CD8-positive, alpha-beta memory T cell (primary cell): ENCODE measurements around the gene CEP112. TPM values are rescaled to one million over a fixed set of nuclear protein-coding genes. Genes with fewer than 3 reads are reported as not detected.

Experiments
- CTCF ChIA-PET: fragments of 350-600 bp; sonication (Branson Sonifier 250); formaldehyde crosslinking; loops from one replicate; lab custom pipeline; 2021; ENCODE audit warnings: antibody characterized with exemption; lab: Charles Lee
- POLR2A ChIA-PET: fragments of 350-600 bp; sonication (Branson Sonifier 250); formaldehyde crosslinking; loops from one replicate; lab custom pipeline; 2021; ENCODE audit warnings: antibody characterized with exemption; lab: Charles Lee
- DNase-seq, 5 donors: peaks; one replicate each; pipeline versions ENCODE4 v3.0.0 to v3.0.0-alpha.2; 2020 to 2022; ENCODE audit warnings: mixed read lengths in 1 of 5
- H3K27ac ChIP-seq: one replicate; pipeline ENCODE4 v1.7.0; 2013; ENCODE audit warnings: low read depth, mild to moderate bottlenecking, low read length, moderate library complexity
- H3K27me3 ChIP-seq: 2 replicates; pipeline ENCODE4 v1.7.0; 2013; ENCODE audit warnings: low read length, mild to moderate bottlenecking; ENCODE audit not compliant: insufficient read depth, poor library complexity, severe bottlenecking
- H3K36me3 ChIP-seq: 2 replicates; pipeline ENCODE4 v1.7.0; 2013; ENCODE audit warnings: mild to moderate bottlenecking, low read length, moderate library complexity; ENCODE audit not compliant: insufficient read depth
- H3K4me1 ChIP-seq: 2 replicates; pipeline ENCODE4 v1.7.0; 2013; ENCODE audit warnings: mild to moderate bottlenecking, low read length, moderate library complexity; ENCODE audit not compliant: insufficient read depth
- H3K4me3 ChIP-seq: 2 replicates; pipeline ENCODE4 v1.7.0; 2013; ENCODE audit warnings: mild to moderate bottlenecking, low read length
- H3K9me3 ChIP-seq: 2 replicates; pipeline ENCODE4 v1.7.0; 2013; ENCODE audit warnings: mild to moderate bottlenecking, low read length
- H3K27ac Mint-ChIP-seq, 8 donors: one replicate each; pipeline ENCODE4 v1.8.0; 2020 to 2021; ENCODE audit warnings: mixed read lengths in 8 of 8, mild to moderate bottlenecking in 6 of 8, inconsistent platforms in 3 of 8, moderate library complexity in 3 of 8
- H3K27me3 Mint-ChIP-seq, 2 donors: one replicate each; pipeline ENCODE4 v1.8.0; 2020 to 2021; ENCODE audit warnings: mixed read lengths in 2 of 2, mild to moderate bottlenecking in 1 of 2, moderate library complexity in 1 of 2
- H3K36me3 Mint-ChIP-seq, 3 donors: one replicate each; pipeline ENCODE4 v1.8.0; 2020 to 2021; ENCODE audit warnings: mixed read lengths in 3 of 3, inconsistent platforms in 1 of 3, mild to moderate bottlenecking in 1 of 3
- H3K4me1 Mint-ChIP-seq, 3 donors: one replicate each; pipeline ENCODE4 v1.8.0; 2020 to 2021; ENCODE audit warnings: mixed read lengths in 3 of 3, inconsistent platforms in 1 of 3, mild to moderate bottlenecking in 1 of 3
- H3K4me3 Mint-ChIP-seq, 7 donors: one replicate each; pipeline ENCODE4 v1.8.0; 2020 to 2021; ENCODE audit warnings: mixed read lengths in 7 of 7, mild to moderate bottlenecking in 6 of 7, moderate library complexity in 4 of 7, inconsistent platforms in 2 of 7
- H3K9me3 Mint-ChIP-seq, 5 donors: one replicate each; pipeline ENCODE4 v1.8.0; 2020 to 2022; ENCODE audit warnings: mixed read lengths in 5 of 5, mild to moderate bottlenecking in 3 of 5, moderate library complexity in 2 of 5, inconsistent platforms in 1 of 5
- polyA plus RNA-seq: library from polyadenylated mRNA; unstranded; fragments of 300-500 nt; fragmentation: Illumina TruSeq; gene quantifications from one replicate; pipeline ENCODE4 v1.2.3, GENCODE V29; 2021
- total RNA-seq, 2 experiments: library from RNA; stranded (reverse); gene quantifications; one replicate each; pipeline ENCODE4 v1.2.3, GENCODE V29; 2021

CEP112 gene
- total and polyA plus RNA-seq, 3 experiments from 2014 or later, result 0.64 to 4.5 (median 3.0) TPM

DNA sequence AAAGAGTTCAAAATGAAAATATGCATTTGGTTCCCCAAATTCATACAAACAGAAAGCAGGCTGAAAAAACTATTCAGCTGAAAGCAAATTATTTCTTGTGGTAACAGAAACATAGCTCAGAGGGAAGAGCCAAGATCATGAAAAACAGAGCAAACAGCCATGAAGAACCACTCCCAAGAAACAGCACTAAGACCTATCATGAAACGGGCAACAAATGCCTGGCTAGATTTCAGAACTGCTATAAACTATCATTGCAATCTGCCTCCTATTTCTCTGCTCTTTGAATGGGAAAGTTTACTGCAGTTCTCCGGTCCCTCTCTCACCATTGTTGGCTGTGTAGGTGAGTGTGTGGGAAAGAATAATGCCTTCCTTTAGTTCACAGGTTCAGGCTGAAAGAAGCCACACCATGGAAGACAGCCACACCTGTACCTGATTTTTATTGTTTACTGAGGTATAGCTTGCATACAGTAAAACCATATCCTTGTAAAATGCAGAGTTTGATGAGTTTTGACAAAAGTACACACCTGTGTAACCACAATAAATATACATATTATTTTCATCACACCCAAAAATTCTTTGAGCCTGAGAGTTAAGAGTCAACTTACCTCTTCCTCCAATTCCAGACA lies 48.2 kb downstream of the CEP112 start:
- CTCF ChIA-PET, result no interaction called here
- H3K27ac Mint-ChIP-seq, result no peak overlapping the region
- H3K4me3 Mint-ChIP-seq, result no peak overlapping the region

DNA sequence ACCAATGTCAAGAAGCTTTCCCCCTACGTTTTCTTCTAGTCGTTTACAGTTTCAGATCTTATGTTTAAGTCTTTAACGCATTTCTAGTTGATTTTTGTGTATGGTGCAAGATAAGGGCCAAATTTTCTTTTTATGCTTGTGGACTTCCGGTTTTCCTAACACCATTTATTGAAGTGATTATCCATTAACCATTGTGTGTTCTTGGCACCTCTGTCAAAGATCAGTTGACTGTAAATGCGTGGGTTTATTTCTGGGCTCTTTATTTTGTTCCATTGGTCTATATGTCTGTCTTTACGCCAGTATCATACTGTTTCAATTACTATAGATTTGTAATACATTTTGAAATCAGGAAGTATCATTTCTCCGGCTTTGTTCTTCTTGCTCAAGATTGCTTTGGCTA lies 49.5 kb downstream of the CEP112 start:
- Histone ChIP-seq H3K4me3 (no peak overlapping the region), H3K27me3 (no peaks in the 10 kb centered on the region), H3K36me3 (no peaks in the 10 kb centered on the region), H3K4me1 (no peaks in the 10 kb centered on the region), H3K9me3 (no peaks in the 10 kb centered on the region), H3K27ac (no peak overlapping the region)
- Mint-ChIP-seq H3K27me3 (peaks cover 0 to 4% of the 10 kb centered on the region in 2 donors), H3K4me1 (peaks cover 0 to 5% (median 0%) of the 10 kb centered on the region in 3 donors), H3K4me3 (no peak overlapping the region), H3K27ac (no peak overlapping the region), H3K36me3 (peaks cover 0 to 2% (median 0%) of the 10 kb centered on the region in 3 donors), H3K9me3 (peaks cover 0 to 2% (median 2%) of the 10 kb centered on the region in 5 donors)
- no peak for DNase-seq
- CTCF ChIA-PET, result interaction anchor here (1.0 kb wide), 1 partner anchor 9 kb away, joined by 3 read pairs; no protein-coding TSS in a partner anchor
- POLR2A ChIA-PET, result no interaction called here

More for the DNA sequence above, 48.2 kb downstream of the CEP112 start:
- Histone ChIP-seq H3K4me3 (no peak overlapping the region), H3K4me1 (no peaks in the 10 kb centered on the region), H3K27ac (no peak overlapping the region), H3K9me3 (no peaks in the 10 kb centered on the region), H3K36me3 (no peaks in the 10 kb centered on the region), H3K27me3 (no peaks in the 10 kb centered on the region)
- no peak for DNase-seq
- H3K9me3 Mint-ChIP-seq, result no peaks in the 10 kb centered on the region
- POLR2A ChIA-PET, result no interaction called here
- H3K27me3 Mint-ChIP-seq, result no peaks in the 10 kb centered on the region
- H3K36me3 Mint-ChIP-seq, result peaks cover 0 to 2% (median 0%) of the 10 kb centered on the region in 3 donors
- peaks cover 0 to 4% (median 0%) of the 10 kb centered on the region in 3 donors for H3K4me1 Mint-ChIP-seq

DNA sequence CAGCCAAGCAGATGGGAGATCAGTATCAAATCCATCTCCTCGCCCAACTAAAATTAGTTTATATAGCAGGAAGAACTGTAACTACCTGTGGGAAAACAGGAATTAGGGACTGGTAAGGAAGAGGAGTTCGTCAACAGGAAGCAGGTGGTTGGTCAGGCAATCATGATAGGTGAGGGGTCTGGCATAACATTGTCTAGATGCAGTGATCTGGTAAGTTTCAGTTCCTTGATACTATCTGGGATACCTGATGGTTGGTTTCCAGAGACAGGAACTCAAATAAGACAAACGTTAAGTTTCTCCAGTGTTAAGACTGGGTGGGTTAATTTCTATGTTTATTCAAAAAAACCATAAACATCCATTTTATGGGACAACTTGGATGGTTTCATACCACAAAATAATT lies 53.8 kb downstream of the CEP112 start:
- Mint-ChIP-seq H3K4me1 (peaks cover 0 to 5% (median 0%) of the 10 kb centered on the region in 3 donors), H3K4me3 (no peak overlapping the region), H3K9me3 (peaks cover 3 to 10% (median 6%) of the 10 kb centered on the region in 5 donors), H3K27me3 (peaks cover 4 to 6% of the 10 kb centered on the region in 2 donors), H3K27ac (no peak overlapping the region), H3K36me3 (peaks cover 1 to 15% (median 4%) of the 10 kb centered on the region in 3 donors)
- no peak for DNase-seq
- Histone ChIP-seq H3K4me3 (no peak overlapping the region), H3K9me3 (no peaks in the 10 kb centered on the region), H3K4me1 (no peaks in the 10 kb centered on the region), H3K27me3 (no peaks in the 10 kb centered on the region), H3K36me3 (no peaks in the 10 kb centered on the region), H3K27ac (no peak overlapping the region)
- POLR2A ChIA-PET, result no interaction called here
- CTCF ChIA-PET, result no interaction called here

DNA sequence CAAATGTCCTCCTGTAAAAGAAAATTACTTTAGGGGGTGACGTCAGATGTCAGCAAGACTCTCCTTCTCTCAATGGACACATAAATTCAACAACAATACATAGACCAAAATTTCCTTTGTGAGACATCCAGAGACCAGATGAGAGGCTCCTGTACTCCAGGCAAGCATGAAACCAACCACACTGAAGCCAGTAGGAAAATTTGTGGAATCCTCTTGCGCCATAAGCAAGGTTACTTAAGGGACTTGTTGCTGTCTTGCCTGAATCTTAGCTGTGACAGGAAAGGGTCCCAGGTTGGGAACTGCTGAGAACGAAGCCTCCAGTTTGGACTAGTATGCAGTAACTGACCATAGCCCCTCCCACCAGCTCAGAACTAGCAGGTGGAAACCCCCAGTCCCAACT lies 56.0 kb downstream of the CEP112 start:
- H3K27me3 Mint-ChIP-seq, result peaks cover 4 to 6% of the 10 kb centered on the region in 2 donors
- H3K36me3 ChIP-seq, result no peaks in the 10 kb centered on the region
- H3K4me3 ChIP-seq, result no peak overlapping the region
- no peak overlapping the region for H3K4me3 Mint-ChIP-seq
- peaks cover 0 to 5% (median 0%) of the 10 kb centered on the region in 3 donors for H3K4me1 Mint-ChIP-seq
- H3K27ac ChIP-seq, result no peak overlapping the region
- ChIA-PET CTCF (no interaction called here), POLR2A (no interaction called here)
- H3K27me3 ChIP-seq, result no peaks in the 10 kb centered on the region
- no peak overlapping the region for H3K27ac Mint-ChIP-seq
- peaks cover 3 to 10% (median 6%) of the 10 kb centered on the region in 5 donors for H3K9me3 Mint-ChIP-seq
- no peaks in the 10 kb centered on the region for H3K9me3 ChIP-seq
- DNase-seq, result no peak
- H3K4me1 ChIP-seq, result no peaks in the 10 kb centered on the region
- peaks cover 1 to 15% (median 4%) of the 10 kb centered on the region in 3 donors for H3K36me3 Mint-ChIP-seq

DNA sequence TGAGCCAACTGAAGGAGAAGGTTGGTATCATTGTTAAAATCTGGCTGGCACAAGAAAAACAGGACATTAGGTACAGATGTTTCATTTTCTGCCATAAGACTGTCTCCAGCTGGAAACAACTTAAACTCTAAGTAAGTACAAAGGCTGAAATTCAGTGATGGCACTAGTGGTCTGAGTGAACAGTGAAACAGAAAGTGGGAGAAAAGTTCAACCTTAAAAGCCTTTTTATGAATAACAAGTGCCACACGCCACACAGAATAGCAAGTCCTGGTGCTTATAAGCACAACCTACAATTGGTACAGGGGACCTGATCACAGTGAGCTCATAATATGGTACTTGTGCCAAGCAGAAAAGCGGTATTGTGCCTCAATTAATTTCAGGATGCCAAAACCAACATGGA lies 56.7 kb downstream of the CEP112 start:
- no peak overlapping the region for H3K4me3 Mint-ChIP-seq
- H3K27ac ChIP-seq, result no peak overlapping the region
- H3K36me3 Mint-ChIP-seq, result peaks cover 1 to 15% (median 5%) of the 10 kb centered on the region in 3 donors

DNA sequence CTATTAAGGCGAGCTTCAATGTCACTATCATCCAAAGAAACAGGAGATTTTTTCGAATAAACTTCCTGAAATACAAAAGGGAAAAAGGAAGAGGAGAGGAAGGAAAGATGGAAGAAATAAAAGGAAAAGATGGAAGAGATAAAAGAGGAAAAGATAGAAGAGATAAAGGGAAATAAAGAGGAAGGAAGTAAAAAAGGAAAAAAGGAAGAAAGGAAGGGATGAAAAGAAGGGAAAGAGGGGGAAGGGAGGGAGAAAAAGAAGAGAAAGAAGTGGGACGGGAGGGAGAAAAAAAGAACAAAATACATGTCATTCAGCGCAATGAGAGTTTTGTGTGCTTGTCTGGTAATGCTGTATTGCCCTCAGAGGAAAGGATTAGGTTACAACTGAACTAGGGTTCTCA lies 62.2 kb downstream of the CEP112 start:
- H3K36me3 Mint-ChIP-seq, result peaks cover 0 to 10% (median 3%) of the 10 kb centered on the region in 3 donors
- Histone ChIP-seq H3K4me3 (no peak overlapping the region), H3K27ac (no peak overlapping the region), H3K27me3 (no peaks in the 10 kb centered on the region), H3K9me3 (no peaks in the 10 kb centered on the region), H3K4me1 (no peaks in the 10 kb centered on the region), H3K36me3 (no peaks in the 10 kb centered on the region)
- ChIA-PET POLR2A (no interaction called here), CTCF (no interaction called here)
- no peak overlapping the region for H3K27ac Mint-ChIP-seq
- no peak overlapping the region for H3K4me3 Mint-ChIP-seq
- no peak for DNase-seq
- H3K27me3 Mint-ChIP-seq, result peaks cover 5 to 7% of the 10 kb centered on the region in 2 donors
- no peaks in the 10 kb centered on the region for H3K9me3 Mint-ChIP-seq
- no peaks in the 10 kb centered on the region for H3K4me1 Mint-ChIP-seq

More for the DNA sequence above, 56.7 kb downstream of the CEP112 start:
- peaks cover 4 to 6% of the 10 kb centered on the region in 2 donors for H3K27me3 Mint-ChIP-seq
- no peaks in the 10 kb centered on the region for H3K27me3 ChIP-seq
- H3K4me1 ChIP-seq, result no peaks in the 10 kb centered on the region
- peaks cover 0 to 5% (median 0%) of the 10 kb centered on the region in 3 donors for H3K4me1 Mint-ChIP-seq
- DNase-seq, result no peak
- H3K9me3 Mint-ChIP-seq, result peaks cover 3 to 10% (median 6%) of the 10 kb centered on the region in 5 donors
- ChIA-PET CTCF (no interaction called here), POLR2A (no interaction called here)
- no peak overlapping the region for H3K27ac Mint-ChIP-seq
- no peaks in the 10 kb centered on the region for H3K9me3 ChIP-seq
- H3K36me3 ChIP-seq, result no peaks in the 10 kb centered on the region
- no peak overlapping the region for H3K4me3 ChIP-seq

DNA sequence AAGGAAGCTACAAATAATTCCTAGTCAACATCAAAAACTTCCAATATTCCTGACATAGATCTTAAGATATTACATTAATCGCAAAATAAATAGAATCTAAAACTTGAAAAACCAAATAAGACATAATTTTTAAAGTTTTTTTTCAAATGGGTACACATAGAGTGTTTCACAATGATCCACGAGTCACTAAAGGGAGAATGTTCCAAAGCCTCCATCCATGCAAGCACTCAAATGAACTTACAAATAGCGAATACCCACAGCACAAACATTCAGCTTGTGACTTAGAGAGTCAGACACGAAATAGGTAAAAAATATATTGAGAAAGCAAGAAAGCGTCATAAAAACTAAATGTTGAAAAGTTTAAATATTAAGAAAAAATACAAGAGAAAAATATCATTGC lies 65.7 kb downstream of the CEP112 start:
- no peaks in the 10 kb centered on the region for H3K4me1 ChIP-seq
- H3K27ac Mint-ChIP-seq, result no peak overlapping the region
- H3K4me3 Mint-ChIP-seq, result no peak overlapping the region
- peaks cover 0 to 5% (median 2%) of the 10 kb centered on the region in 5 donors for H3K9me3 Mint-ChIP-seq
- ChIA-PET POLR2A (no interaction called here), CTCF (no interaction called here)
- no peak for DNase-seq
- peaks cover 7 to 12% of the 10 kb centered on the region in 2 donors for H3K27me3 Mint-ChIP-seq
- no peaks in the 10 kb centered on the region for H3K27me3 ChIP-seq
- no peaks in the 10 kb centered on the region for H3K9me3 ChIP-seq
- no peaks in the 10 kb centered on the region for H3K36me3 ChIP-seq
- H3K4me3 ChIP-seq, result no peak overlapping the region
- no peak overlapping the region for H3K27ac ChIP-seq
- H3K36me3 Mint-ChIP-seq, result peaks cover 0 to 36% (median 8%) of the 10 kb centered on the region in 3 donors
- no peaks in the 10 kb centered on the region for H3K4me1 Mint-ChIP-seq

DNA sequence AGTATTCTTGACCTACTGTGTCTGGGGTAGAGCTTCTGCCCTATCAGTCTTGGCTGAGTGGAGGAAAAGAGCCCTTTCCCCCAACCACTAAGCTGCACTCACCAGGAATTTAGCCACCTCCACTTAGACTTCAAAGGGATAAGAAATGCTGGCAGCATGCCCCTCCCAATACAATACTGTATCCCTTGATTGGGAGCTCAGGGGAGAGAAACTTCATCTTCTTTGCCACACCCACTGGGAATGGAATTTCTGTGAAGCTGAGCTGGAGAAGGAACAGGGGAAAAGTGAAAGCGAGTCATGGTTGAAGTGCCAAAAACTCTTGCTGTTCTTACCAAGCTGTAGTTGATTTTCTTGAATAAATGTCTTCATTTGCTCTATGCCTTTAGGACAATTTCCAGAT lies 68.8 kb downstream of the CEP112 start:
- H3K27me3 ChIP-seq, result no peaks in the 10 kb centered on the region
- H3K27ac Mint-ChIP-seq, result no peak overlapping the region
- no peak overlapping the region for H3K4me3 ChIP-seq
- H3K4me1 ChIP-seq, result no peaks in the 10 kb centered on the region
- H3K9me3 ChIP-seq, result no peaks in the 10 kb centered on the region
- H3K9me3 Mint-ChIP-seq, result peaks cover 2 to 16% (median 7%) of the 10 kb centered on the region in 5 donors
- H3K27ac ChIP-seq, result no peak overlapping the region
- DNase-seq, result no peak
- H3K4me1 Mint-ChIP-seq, result no peaks in the 10 kb centered on the region
- ChIA-PET POLR2A (no interaction called here), CTCF (no interaction called here)
- peaks cover 7 to 10% of the 10 kb centered on the region in 2 donors for H3K27me3 Mint-ChIP-seq
- H3K36me3 ChIP-seq, result no peaks in the 10 kb centered on the region
- H3K36me3 Mint-ChIP-seq, result peaks cover 0 to 43% (median 6%) of the 10 kb centered on the region in 3 donors
- H3K4me3 Mint-ChIP-seq, result no peak overlapping the region
